Measurements from ENCODE around the gene DEPDC1B. TPM values are rescaled to one million over a fixed set of nuclear protein-coding genes. Genes with fewer than 3 reads are reported as not detected.
"Not testable (repeated sequence)": the region's sequence is repeated elsewhere in the genome, so short reads cannot be mapped to it uniquely, and the experiment has no call there.

The DEPDC1B gene
- total RNA-seq, 2 experiments from 2014 or later: 0.39 to 0.60 TPM

DNA sequence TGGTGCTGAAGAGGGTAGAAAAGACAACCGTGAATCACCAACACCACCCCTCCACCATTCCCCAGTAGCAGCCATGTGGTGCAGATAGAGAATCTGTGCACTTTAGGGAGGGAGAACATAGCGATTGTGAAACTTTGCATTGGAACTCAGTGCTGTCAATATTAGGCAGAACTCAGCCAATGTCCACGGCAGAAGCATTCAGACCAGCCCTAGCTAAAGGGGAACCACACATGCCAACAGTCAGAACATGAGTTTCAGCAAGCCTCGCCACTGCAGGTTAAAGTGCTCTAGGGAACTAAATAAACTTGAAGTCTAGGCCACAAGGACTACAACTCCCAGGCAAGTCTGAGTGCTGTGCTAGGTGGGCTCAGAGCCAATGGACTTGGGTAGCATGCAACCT lies 38.5 kb upstream of the DEPDC1B start:
- DNase-seq (no peak), ATAC-seq (ENCODE audit: poor library complexity) (no peak)
- H3K4me1 ChIP-seq (ENCODE audit: insufficient read depth, low read length): no peaks in the 10 kb centered on the region
- Mint-ChIP-seq H3K27me3 (no peaks in the 10 kb centered on the region), H3K36me3 (ENCODE audit: low read depth) (no peaks in the 10 kb centered on the region), H3K4me3 (no peak overlapping the region), H3K4me1 (ENCODE audit: low read depth) (no peaks in the 10 kb centered on the region), H3K27ac (no peak overlapping the region), H3K9me3 (peaks cover 10% of the 10 kb centered on the region)
- intact Hi-C loops (cut with DNase I, micrococcal nuclease): no loop called here
- peaks cover 0 to 23% of the 10 kb centered on the region in 2 experiments for H3K9me3 ChIP-seq (ENCODE audit: control insufficient read depth in 1 of 2, insufficient read depth in 1 of 2, low read length in 2 of 2)
- CTCF ChIA-PET: no interaction called here
- no peak overlapping the region for H3K4me3 ChIP-seq (ENCODE audit: low read length)
- no peak overlapping the region for H3K27ac ChIP-seq (ENCODE audit: low read depth in 1 of 2, low read length in 2 of 2)
- H3K36me3 ChIP-seq (ENCODE audit: insufficient read depth, low read length): no peaks in the 10 kb centered on the region
- POLR2A ChIA-PET: no interaction called here
- H3K27me3 ChIP-seq (ENCODE audit: control insufficient read depth in 1 of 2, insufficient read depth in 2 of 2, low read length in 2 of 2): no peaks in the 10 kb centered on the region
- TF ChIP-seq, protein P1, sequence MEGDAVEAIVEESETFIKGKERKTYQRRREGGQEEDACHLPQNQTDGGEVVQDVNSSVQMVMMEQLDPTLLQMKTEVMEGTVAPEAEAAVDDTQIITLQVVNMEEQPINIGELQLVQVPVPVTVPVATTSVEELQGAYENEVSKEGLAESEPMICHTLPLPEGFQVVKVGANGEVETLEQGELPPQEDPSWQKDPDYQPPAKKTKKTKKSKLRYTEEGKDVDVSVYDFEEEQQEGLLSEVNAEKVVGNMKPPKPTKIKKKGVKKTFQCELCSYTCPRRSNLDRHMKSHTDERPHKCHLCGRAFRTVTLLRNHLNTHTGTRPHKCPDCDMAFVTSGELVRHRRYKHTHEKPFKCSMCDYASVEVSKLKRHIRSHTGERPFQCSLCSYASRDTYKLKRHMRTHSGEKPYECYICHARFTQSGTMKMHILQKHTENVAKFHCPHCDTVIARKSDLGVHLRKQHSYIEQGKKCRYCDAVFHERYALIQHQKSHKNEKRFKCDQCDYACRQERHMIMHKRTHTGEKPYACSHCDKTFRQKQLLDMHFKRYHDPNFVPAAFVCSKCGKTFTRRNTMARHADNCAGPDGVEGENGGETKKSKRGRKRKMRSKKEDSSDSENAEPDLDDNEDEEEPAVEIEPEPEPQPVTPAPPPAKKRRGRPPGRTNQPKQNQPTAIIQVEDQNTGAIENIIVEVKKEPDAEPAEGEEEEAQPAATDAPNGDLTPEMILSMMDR (IDR thresholded peaks at IDR 0.05): no peak

DNA sequence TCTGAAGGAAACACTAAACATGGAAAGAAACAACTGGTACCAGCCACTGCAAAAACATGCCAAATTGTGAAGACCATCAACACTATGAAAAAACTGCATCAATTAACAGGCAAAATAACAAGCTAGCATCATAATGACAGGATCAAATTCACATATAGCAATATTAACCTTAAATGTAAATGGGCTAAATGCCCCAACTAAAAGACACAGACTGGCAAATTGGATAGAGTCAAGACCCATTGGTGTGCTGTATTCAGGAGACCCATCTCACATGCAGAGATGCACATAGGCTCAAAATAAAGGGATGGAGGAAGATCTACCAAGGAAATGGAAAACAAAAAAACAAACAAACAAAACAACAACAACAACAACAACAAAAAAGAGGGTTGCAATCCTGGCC lies 30.9 kb upstream of the DEPDC1B start:
- peaks cover 25% of the 10 kb centered on the region for H3K27me3 Mint-ChIP-seq
- H3K4me1 ChIP-seq (ENCODE audit: insufficient read depth, low read length); intact Hi-C loops (cut with DNase I, micrococcal nuclease); H3K36me3 ChIP-seq (ENCODE audit: insufficient read depth, low read length); H3K4me3 ChIP-seq (ENCODE audit: low read length); ATAC-seq (ENCODE audit: poor library complexity); H3K9me3 Mint-ChIP-seq; H3K27me3 ChIP-seq (ENCODE audit: control insufficient read depth in 1 of 2, insufficient read depth in 2 of 2, low read length in 2 of 2); POLR2A ChIA-PET; H3K27ac Mint-ChIP-seq; H3K4me3 Mint-ChIP-seq; H3K27ac ChIP-seq (ENCODE audit: low read depth in 1 of 2, low read length in 2 of 2); DNase-seq; CTCF ChIA-PET; H3K36me3 Mint-ChIP-seq (ENCODE audit: low read depth); H3K4me1 Mint-ChIP-seq (ENCODE audit: low read depth); H3K9me3 ChIP-seq (ENCODE audit: control insufficient read depth in 1 of 2, insufficient read depth in 1 of 2, low read length in 2 of 2): not testable (repeated sequence)

DNA sequence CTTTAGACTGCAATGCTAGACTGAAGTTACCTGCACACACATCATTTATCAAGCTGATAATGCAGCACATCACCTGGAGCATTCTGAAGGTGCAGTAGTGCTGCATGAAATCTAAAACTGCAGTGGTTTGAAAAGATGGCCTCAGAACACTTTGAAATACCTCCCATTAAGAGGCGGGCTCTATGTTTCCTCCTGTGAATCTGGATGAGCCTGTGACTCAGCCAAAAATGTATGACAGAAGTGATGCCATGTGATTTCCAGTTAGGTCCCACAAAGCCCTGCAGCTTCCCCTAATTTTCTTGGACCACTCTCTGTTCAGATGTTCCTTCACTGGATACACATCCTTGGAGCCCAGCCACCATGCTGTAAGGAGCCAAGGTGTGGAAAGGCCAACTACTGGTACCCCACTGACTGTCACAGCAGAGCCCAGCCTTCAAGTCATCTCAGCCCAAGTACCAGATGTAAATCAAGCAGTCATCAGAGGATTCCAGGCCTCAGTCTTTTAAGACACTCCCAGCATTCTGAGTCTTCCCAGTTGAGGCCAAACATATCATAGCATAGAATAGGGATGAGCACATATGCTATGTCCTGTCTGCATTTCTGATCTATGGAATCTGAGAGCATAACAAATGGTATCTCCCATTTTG lies 27.2 kb upstream of the DEPDC1B start:
- H3K9me3 ChIP-seq (ENCODE audit: control insufficient read depth in 1 of 2, insufficient read depth in 1 of 2, low read length in 2 of 2): peaks cover 0 to 5% of the 10 kb centered on the region in 2 experiments
- no peaks in the 10 kb centered on the region for H3K27me3 ChIP-seq (ENCODE audit: control insufficient read depth in 1 of 2, insufficient read depth in 2 of 2, low read length in 2 of 2)
- peaks cover 2% of the 10 kb centered on the region for H3K9me3 Mint-ChIP-seq
- peaks cover 29% of the 10 kb centered on the region for H3K27me3 Mint-ChIP-seq
- H3K27ac Mint-ChIP-seq: no peak overlapping the region
- no peak overlapping the region for H3K27ac ChIP-seq (ENCODE audit: low read depth in 1 of 2, low read length in 2 of 2)
- intact Hi-C loops (cut with DNase I, micrococcal nuclease): no loop called here
- no peaks in the 10 kb centered on the region for H3K4me1 Mint-ChIP-seq (ENCODE audit: low read depth)
- ATAC-seq (ENCODE audit: poor library complexity) (no peak), DNase-seq (no peak)
- no peaks in the 10 kb centered on the region for H3K36me3 Mint-ChIP-seq (ENCODE audit: low read depth)
- H3K4me3 Mint-ChIP-seq: no peak overlapping the region
- TF ChIP-seq, protein P1 (IDR thresholded peaks at IDR 0.05): no peak
- CTCF ChIA-PET: no interaction called here
- H3K36me3 ChIP-seq (ENCODE audit: insufficient read depth, low read length): no peaks in the 10 kb centered on the region
- H3K4me1 ChIP-seq (ENCODE audit: insufficient read depth, low read length): no peaks in the 10 kb centered on the region
- H3K4me3 ChIP-seq (ENCODE audit: low read length): no peak overlapping the region
- POLR2A ChIA-PET: no interaction called here

DNA sequence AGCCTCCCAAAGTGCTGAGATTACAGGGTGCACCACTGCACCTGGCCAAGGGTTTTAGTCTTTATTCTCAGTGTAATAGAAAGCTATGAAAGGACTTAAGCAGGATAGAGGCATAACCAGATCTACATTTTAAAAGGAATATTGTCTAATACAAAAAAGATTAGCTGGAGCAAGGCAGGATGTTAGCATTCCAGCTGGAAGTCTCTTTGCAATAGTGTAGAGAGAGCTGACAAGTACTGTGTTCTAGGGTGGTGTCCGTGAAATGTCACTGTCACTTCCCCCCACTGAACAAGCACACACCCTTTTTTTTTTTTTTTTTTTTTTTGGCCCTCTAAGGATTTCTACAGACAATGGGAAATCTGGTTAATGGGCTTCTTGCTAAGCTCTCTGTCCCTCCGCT lies 24.2 kb upstream of the DEPDC1B start:
- no peak overlapping the region for H3K27ac Mint-ChIP-seq
- CTCF ChIA-PET: interaction anchor here (0.6 kb wide), 1 partner anchor 35 kb away, joined by 3 read pairs; no protein-coding TSS in a partner anchor

More for the DNA sequence above, 24.2 kb upstream of the DEPDC1B start:
- Histone ChIP-seq H3K9me3 (ENCODE audit: control insufficient read depth in 1 of 2, insufficient read depth in 1 of 2, low read length in 2 of 2) (peaks cover 0 to 5% of the 10 kb centered on the region in 2 experiments), H3K36me3 (ENCODE audit: insufficient read depth, low read length) (no peaks in the 10 kb centered on the region), H3K27me3 (ENCODE audit: control insufficient read depth in 1 of 2, insufficient read depth in 2 of 2, low read length in 2 of 2) (peaks cover 0 to 3% of the 10 kb centered on the region in 2 experiments), H3K27ac (ENCODE audit: low read depth in 1 of 2, low read length in 2 of 2) (no peak overlapping the region), H3K4me3 (ENCODE audit: low read length) (no peak overlapping the region), H3K4me1 (ENCODE audit: insufficient read depth, low read length) (no peaks in the 10 kb centered on the region)
- no peak for ATAC-seq (ENCODE audit: poor library complexity)
- H3K27me3 Mint-ChIP-seq: peaks cover 30% of the 10 kb centered on the region
- POLR2A ChIA-PET: no interaction called here
- no peaks in the 10 kb centered on the region for H3K9me3 Mint-ChIP-seq
- intact Hi-C loops (cut with DNase I, micrococcal nuclease): no loop called here
- DNase-seq: no peak
- TF ChIP-seq, protein P1 (IDR thresholded peaks at IDR 0.05): no peak
- no peaks in the 10 kb centered on the region for H3K4me1 Mint-ChIP-seq (ENCODE audit: low read depth)
- no peak overlapping the region for H3K4me3 Mint-ChIP-seq
- no peaks in the 10 kb centered on the region for H3K36me3 Mint-ChIP-seq (ENCODE audit: low read depth)
